Mammary epithelial cell (primary cell): ENCODE results near the gene DENND5A.

ENCODE experiments used
- EZH2 ChIP-seq: IDR thresholded peaks from 2 replicates; pipeline ENCODE4 v1.6.1; 2012; ENCODE audit warnings: low read length, inconsistent platforms, borderline replicate concordance
- TF ChIP-seq, protein P1 (sequence below), 2 donors: IDR thresholded peaks in 1 of 2; conservative IDR thresholded peaks in 1 of 2; 2 replicates each; pipeline ENCODE4 v1.5.1; 2011 to 2012; ENCODE audit warnings: inconsistent platforms in 2 of 2, low read length in 2 of 2, mild to moderate bottlenecking in 2 of 2, control low read depth in 1 of 2, low read depth in 1 of 2; ENCODE audit not compliant: insufficient read depth in 1 of 2; ENCODE audit errors: extremely low read depth in 1 of 2

- no peak for TF ChIP-seq EZH2
- TF ChIP-seq, protein P1, sequence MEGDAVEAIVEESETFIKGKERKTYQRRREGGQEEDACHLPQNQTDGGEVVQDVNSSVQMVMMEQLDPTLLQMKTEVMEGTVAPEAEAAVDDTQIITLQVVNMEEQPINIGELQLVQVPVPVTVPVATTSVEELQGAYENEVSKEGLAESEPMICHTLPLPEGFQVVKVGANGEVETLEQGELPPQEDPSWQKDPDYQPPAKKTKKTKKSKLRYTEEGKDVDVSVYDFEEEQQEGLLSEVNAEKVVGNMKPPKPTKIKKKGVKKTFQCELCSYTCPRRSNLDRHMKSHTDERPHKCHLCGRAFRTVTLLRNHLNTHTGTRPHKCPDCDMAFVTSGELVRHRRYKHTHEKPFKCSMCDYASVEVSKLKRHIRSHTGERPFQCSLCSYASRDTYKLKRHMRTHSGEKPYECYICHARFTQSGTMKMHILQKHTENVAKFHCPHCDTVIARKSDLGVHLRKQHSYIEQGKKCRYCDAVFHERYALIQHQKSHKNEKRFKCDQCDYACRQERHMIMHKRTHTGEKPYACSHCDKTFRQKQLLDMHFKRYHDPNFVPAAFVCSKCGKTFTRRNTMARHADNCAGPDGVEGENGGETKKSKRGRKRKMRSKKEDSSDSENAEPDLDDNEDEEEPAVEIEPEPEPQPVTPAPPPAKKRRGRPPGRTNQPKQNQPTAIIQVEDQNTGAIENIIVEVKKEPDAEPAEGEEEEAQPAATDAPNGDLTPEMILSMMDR (conservative IDR thresholded peaks at IDR 0.05 in 1 of 2, IDR thresholded peaks at IDR 0.05 in 1 of 2; ENCODE audit: extremely low read depth in 1 of 2, insufficient read depth in 1 of 2, low read depth in 1 of 2, low read length in 2 of 2), result no peak
Measured at GRCh38 chr11:9151631-9152030, 113.5 kb downstream of the DENND5A start.
